EL (cell line): ENCODE measurements around the gene STAB2.
A peak's percentile ranks its signal among the peaks of the same experiment; 100 is the strongest.
"Not testable (repeated sequence)": the region's sequence is repeated elsewhere in the genome, so short reads cannot be mapped to it uniquely, and the experiment has no call there.

Source experiments
- DNase-seq: peaks from one replicate; pipeline ENCODE4 v3.0.0-alpha.2; 2016

The STAB2 gene

DNA sequence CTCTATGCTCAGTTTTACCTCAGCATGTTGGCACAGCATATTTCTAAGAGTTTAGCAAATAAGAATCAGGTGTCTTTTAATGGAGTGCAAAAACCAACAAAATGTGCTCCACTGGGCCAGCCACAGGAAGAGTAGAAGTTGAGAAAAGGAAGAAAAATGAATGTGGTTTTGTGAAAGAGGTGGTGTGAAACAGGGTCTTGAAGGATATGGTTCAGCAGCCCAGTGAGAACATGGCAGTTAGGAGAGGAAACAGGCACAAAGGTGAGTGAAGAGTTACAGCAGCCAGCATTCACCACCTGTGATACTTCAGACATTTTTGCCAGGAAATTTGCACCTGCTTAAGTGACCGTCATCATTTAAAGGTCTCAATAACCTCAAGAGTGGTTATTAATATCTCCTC lies 2.4 kb downstream of the STAB2 start:
- no peak for DNase-seq

DNA sequence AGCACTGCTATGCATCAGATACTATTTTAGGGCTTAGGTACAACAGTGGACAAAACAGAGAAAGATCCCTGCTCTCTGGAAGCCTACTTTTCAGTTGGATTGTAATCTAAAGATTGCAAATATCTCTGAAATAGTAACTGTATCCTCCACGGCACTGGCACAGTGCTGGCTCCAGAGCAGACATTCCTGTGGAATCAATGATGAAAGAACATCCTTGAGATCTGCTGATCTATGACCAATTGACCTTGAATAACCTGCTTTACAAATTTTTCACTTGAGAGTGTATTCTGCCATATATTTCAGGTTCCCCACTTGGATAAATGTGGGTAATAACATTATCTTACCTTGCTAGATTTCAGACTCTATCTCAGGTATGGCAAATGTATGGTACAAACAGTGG lies 3.2 kb downstream of the STAB2 start:
- no peak for DNase-seq

DNA sequence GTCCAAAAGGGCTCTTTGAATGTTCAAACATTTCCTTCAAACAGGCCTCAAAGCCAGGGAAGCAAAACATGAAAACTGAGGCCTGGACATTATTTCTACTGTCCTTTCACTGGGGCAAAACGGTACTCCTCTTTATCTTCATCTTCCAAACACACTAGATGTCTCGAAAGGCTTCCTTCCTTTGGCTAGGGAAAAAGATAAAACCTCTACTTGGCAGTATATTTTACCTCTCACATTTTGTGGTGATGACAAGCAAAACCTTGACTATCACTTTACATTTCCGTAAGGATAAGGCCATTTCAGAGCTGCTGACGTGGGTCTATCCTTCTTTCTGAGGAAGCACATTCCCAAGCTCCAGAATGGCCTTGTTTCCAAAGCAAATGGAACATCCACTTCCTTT lies 9.9 kb downstream of the STAB2 start:
- DNase-seq: no peak

DNA sequence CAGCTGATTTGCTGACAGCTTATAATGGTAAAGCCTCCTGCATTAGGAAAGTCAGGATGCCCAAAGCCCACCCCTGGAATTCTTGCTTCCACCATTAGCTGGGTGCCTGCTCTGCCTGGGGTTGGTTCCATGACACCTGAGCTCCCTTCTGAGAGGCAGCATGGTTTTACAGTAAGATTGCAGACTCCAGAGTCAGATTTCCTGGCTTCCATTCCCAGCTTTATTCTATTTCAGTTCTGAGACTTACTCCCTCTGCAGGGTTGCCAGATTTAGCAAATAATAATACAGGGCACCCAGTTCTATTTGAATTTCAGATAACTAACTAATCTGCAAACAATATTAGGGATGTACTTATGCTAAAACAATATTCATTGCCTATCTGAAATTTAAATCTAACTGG lies 12.2 kb downstream of the STAB2 start:
- DNase-seq: no peak

DNA sequence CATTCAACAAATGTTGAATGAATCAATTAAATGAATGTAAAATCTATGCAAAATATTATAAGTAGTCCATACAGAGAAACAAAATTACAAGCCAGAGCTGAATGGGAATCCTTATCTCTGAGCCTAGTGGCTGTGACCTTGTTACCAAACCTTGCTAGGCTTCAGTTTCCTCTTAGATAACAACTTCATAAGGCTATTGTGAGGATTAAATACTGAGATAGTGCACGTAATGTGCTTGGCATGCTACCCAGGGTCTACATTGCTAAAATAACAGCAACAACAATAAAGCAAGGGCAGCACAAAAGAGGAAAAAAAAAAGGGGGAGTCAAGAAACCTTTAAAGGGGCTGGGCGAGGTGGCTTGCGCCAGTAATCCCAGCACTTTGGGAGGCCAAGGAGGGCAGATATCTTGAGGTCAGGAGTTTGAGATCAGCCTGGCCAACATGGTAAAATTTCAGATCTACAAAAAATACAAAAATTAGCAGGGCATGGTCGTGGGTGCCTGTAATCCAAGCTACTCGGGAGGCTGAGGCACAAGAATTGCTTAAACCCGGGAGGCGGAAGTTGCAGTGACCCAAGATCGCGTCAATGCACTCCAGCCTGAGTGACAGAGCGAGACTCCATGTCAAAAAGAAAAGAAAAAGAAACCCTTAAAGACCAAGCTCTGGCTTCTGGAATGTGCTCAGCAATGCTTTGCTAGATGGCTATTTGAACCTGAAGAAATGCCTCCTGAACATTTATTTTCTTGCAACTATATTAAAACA lies 14.1 kb downstream of the STAB2 start:
- no peak for DNase-seq

DNA sequence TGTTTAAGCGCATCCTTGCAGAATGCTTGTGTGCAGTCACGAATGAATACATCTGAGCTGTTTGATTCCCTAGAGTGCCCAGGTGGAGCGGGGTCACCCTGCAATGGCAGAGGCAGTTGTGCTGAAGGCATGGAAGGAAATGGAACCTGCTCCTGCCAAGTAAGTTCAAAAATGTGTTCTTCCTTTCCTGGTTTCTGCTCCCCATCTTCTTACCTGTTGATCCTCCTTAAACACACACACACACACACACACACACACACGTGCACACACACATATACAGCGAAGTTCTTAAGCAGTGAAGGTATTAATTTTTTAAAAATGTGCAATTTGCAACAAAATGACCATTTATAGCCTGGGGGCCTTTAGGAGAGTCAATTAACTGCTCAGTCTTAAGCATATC lies 33.3 kb downstream of the STAB2 start:
- DNase-seq: no peak

DNA sequence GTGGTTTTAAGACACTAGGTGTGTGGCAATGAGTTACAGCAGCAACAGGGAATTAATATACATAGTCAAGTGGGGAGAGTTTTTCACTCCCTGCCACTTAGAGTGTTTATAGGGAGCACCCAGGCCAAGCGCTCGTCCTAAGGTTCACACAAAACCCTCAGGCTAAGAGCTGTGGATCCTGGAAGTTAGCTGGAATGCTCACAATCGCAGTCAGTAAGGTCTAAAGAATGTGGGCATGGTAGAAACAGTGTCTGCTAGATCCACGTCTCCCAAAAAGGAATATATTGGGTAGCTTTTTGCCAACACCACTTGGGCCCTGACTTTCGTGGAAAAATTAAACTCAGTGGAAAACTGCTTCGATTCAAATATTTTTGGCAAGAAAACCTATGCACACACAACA lies 36.6 kb downstream of the STAB2 start:
- peak; percentile 8 for DNase-seq

DNA sequence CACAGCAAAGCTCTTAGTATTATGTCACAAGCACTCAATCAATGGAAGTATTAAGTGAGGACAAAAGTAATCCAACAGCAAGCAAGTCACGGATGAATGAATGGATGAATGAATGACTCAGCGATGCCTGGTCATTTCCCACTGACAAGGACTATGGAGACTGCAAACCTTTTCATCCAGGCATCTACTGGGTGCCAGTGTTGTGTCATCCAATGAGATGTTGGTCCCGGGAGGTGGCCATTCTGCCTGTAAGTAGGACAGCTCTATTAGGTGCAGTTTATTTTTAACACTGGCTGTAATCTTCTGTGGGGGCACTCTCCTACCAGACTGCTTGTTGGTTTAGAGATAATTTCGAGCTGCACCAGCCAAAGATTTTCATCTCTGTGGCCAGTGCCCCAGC lies 39.4 kb downstream of the STAB2 start:
- DNase-seq: no peak

DNA sequence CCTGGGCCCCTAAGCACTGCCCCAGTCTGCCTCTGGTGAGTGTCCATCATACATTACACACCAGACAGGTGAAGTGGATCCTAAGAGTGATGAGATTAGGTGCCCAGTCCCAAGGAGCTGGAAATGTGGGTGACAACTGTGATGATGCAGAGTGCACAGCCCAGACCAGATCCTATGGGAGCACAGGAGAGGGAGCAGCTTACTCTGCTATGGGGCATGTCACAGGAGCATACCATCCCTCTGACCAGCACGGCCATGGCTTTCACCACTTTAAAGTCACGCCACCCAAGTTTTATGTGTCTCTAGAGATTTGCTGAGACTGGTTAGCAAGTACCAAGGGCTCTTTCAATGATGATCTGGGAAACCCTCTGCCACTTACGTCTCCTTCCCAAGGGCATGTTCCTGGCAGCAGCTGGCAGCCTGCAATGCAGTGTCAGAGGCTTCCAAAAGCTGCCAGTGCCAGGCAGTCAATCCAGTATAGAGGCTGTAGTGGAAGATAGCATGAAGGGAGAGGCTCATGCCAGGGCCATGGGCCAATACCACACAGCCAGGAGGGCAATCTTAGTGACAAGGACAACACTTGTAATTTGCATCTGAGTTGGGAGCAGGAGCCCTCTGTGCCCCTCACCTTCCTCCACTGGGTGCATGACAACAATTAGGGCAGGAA lies 40.2 kb downstream of the STAB2 start:
- no peak for DNase-seq

DNA sequence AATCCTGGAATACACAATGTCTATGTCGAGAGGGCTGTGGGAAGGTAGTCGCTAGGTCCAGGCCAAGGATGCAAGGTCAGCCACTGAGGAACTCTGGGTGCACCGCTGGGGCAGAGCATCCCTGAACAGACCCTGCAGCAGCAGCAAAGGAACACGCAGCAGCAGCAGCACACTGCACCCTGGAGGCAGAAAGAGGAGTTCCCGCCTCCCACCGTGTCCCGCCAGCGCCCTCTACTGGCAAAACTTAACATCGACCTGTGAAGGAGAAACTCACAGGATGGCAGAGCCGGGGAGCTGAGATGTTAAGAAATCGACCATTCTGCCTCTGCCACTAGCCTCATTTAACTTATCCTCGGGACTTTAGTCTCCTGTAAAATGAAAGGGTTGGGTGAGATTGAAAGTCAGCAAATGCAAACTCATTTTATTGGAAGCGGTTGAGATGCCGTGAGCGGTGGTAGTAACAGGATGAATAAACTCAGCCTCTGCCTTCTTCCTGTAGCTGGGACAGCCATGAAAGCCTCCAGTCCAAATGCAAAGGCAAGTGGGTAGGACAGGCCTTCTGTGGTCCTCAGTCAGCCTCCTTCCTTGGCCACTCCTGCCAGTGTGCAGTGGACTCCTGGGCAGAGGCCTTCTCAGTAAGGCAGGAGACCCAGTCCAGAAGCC lies 45.6 kb downstream of the STAB2 start:
- DNase-seq: peak; percentile 73

DNA sequence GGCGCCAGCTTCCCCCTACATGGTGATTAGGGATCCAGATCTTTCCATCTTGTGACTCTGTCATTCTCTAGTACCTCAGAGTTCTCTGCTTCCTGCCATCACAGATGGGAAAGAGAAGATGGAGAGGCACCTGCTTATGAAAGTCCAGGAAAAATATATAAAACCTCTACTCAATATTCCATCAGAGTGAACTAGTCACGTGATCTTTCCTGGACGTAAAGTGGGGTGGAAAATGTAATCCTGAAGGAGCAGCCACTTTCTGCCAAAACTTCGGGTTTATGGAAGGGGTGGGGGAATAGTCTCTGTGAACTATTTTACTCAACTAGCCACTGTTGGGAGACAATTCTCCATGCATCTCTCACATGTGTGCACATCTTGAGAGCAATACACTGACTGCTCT lies 47.7 kb downstream of the STAB2 start:
- DNase-seq: no peak

DNA sequence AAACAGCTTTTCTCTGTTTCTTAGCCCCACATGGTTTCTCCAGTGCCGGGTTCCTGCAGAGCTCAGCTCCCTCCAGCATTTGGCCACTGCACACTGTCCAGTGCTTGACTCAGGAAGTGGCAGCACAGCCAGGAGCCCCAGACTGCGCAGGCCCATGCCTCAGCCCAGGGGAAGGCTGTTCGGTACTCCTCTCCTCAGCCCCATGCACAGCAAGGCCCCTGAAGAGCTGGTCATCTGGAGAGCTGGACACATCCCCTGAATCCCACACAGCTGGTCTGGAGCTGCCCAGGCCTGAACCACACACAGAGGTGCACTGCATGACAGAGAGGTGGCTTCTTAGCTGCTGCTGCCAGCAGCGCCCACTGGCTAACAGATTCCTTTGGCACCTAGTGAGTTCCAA lies 48.3 kb downstream of the STAB2 start:
- no peak for DNase-seq

DNA sequence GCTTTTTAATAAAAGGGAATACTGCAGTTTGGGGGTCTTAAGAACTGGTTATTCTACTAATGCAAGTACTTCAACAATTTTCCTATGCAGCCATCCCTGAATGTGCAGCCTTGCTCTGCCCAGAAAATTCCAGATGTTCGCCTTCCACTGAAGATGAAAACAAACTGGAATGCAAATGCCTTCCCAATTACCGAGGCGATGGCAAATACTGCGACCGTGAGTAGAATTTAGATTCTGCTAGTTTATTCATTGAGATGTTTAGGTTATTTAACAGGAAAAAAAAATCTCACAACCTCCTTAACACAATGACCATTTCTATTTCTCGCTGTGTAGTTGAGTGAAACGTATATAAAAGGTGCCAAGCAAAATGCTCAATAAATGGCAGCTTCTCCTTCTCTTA lies 49.9 kb downstream of the STAB2 start:
- DNase-seq: no peak

DNA sequence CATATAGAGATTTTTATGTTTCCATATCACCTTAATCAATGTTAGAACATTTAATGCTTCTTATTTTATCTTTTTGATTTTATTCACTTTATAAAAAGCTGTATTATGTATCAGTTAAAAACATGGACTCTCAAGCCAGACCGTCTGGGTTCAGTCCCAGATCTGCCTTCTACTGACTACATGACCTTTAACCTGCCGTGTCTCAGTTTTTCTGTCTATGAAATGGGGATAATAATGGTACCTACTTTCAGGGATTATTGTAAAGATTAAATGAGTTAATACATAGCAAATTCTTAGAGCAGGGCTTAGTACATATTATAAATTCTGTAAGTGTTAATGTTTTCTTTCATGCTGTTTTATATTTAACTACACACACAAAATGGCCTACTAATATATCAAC lies 50.4 kb downstream of the STAB2 start:
- DNase-seq: no peak

DNA sequence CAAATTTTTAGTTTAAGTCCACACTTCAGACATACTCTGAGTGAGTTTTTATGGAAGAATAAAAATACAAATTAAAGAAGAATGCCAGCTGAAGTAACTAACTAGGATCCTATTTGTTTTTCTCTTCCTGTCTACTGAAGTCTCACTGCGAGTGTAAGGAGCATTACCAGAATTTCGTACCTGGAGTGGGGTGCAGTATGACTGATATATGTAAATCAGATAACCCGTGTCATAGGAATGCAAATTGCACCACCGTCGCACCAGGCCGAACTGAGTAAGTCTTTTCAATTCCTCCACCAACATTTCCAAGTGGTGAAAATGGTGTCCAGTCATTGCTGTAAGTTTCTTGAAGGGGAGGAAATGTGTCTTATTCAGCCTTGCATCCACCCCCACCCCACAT lies 52.9 kb downstream of the STAB2 start:
- no peak for DNase-seq

DNA sequence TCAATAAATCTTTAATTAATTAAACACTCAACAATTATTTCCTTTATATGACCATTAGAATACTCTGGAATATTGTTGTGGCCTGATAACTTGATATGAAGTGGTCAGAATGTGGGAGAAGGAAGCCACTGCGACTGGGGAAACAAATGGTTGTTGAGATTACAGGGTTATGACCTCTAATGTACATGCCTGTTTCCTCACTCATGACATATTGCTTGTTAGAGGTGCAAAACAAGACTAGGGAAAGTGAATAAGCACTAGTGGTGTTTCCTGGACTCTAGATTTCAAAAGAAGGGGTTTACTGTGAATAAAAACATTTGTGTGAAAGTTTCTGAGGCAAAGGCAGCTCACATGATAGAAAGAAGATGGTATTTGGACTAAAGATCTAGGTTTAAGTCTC lies 53.3 kb downstream of the STAB2 start:
- no peak for DNase-seq

DNA sequence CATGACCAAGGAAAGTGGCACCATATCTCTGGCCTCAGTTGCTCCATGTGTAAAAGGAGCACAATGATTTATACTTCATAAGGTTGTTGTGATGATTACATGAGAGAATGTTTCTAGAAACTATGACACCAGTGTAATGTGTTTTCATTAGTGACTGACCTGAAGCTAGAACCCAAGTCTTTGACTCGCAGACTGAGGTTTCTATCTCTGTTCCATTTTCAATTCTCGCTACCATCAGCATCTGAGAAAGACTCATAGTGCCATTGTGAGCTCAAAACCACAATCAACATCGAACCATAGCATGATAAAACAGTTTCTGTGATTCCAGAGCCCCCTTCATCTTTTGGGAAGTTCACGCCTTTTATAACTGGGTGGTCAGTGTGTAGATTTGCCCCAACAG lies 53.8 kb downstream of the STAB2 start:
- no peak for DNase-seq

DNA sequence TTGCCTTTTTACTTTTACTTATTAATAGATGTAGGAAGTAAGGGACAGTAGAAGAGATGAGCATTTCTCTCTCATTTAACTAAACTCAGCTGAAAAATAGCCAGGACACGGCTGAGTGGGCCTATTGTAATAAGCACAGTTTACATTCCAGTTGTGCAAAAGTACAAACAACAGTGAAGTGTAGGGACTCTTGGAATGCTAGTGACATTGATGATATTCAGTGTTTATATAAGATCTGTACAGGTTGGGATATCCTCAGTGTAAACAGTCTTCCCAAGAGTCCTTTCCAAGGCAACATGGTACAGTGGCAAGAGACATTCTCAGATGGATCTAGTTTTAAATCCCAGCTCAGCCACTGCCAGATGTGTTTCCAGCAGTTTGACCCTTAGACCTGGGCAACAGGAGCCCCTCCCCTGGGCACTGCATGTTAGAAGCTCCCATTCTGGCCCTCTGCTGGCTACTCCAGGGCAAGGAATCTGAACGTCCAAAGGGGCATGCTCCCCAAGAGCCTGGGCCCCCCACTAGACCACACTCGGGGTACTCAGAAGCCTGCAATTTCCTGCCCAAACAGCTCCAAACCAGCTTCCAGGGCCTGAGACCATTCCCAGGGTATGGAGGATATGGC lies 55.3 kb downstream of the STAB2 start:
- DNase-seq: no peak

DNA sequence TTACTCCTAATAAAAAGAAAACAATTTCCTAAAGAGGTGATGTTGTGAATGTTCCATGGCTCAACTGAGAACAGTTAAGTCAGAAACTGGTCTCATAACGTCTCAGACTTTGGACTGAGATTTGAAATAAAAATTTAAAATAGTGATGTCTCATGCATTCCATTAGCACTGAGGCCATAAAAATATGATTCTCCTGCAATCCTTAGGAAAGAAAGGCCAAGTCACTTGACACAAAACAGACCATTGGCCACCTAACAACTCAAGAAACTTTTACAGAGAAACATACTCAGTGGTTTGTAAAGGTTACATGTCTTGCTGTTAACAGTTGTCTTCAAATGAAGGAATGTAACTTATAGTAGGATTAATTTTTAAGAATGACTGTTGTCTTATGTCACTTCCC lies 58.1 kb downstream of the STAB2 start:
- no peak for DNase-seq

DNA sequence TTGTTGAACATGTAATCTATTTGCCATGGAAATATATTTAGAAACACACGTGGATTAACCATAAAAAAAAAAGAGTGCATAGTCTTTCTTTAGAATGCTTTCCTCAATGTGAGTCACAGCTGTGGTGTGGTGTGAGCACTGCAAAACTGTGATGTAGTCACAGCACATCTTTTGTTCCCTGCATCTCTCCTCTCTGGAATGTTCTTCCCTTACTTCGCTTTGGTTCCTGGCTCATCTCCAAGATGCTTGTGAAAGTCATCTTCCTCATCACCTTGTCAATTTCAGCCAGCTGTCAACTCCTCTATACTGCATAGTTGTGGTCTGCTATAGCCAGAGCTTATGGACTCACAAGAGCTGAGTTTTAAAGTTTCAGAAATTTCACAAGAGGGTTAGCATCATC lies 60.2 kb downstream of the STAB2 start:
- DNase-seq: peak; percentile 46

DNA sequence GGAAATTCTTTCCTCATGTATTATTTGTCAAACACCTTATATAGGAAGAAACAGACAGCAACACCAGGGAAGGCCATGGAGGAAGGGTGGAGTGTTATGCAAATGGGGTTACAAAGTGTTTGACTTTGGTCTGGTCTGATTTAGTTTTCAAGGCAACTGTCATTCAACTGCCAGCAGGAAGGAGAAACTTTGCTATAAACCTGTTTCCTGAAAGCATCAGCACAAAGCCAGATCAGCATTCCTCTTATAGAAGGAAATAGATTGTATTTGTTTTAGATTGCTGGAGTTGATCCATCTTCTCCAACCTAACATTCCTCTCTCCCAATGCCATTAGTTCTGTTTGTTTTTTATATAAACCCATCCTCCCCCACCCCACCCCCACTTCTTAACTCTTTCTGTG lies 65.7 kb downstream of the STAB2 start:
- no peak for DNase-seq

DNA sequence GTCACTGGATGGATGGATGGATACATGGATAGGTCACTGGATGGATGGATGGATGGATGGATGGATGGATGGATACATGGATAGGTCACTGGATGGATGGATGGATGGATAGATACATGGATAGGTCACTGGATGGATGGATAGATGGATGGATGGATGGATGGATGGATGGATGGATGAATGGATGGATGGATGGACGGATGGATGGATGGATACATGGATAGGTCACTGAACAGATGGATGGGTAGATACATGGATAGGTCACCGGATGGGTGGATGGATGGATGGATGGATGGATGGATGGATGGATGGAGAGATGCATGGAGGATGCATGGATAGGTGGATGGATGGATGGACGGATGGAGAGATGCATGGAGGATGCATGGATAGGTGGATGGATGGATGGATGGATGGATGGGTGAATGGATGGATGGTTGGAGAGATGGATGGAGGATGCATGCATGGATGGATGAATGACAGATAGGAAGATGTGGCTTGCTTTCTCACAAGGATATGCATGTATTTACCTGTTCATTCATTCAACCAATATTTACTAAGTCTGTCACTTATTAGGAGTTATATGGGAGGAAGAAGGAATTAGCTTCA lies 66.6 kb downstream of the STAB2 start:
- DNase-seq: not testable (repeated sequence)

DNA sequence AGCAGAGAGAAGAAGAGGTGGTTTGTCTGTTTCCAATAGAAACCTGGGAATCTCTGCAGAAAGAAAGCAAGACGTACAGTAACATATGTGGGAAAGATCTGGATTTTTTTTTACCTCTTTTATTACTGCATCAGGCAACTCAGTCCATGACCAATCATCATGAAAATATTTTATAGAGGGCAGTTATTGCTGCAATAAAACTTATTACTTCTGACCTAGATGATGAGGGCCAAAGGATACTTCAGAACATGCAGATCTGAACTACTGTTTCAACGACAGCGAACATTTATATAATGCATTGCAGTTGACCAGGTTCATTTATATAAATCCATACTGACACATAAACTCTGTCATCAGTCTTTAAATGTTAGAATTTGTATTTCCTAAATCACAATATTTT lies 67.7 kb downstream of the STAB2 start:
- DNase-seq: no peak

DNA sequence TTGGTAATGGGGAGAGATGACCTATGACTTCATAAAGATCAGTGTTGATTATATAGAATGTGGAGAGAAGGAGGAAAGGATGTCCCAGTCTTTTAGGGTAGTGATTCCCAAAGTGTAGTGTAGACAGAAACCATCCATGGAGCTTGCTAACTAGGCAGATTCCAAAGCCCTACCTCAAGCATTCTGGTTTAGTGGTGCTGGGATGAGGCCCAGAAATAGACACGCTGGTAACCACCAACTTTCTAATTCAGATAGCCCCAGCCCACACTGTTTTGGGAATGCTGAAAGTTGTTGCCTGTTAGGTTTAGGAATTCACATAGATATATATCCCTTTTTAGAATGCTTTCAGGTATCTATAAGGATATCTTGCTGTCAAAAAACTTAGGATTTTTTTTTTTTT lies 69.2 kb downstream of the STAB2 start:
- no peak for DNase-seq
